H1 (cell line): ENCODE measurements around the gene TNRC6B. TPM values are rescaled to one million over a fixed set of nuclear protein-coding genes. Genes with fewer than 3 reads are reported as not detected.

Experiments used
- CTCF ChIA-PET: fragments of 300-600 bp; sonication (Branson Sonifier 250); formaldehyde crosslinking; loops from one replicate; lab custom pipeline; 2021; ENCODE audit not compliant: partially characterized antibody; lab: Charles Lee
- POLR2A ChIA-PET: fragments of 300-600 bp; sonication (Branson Sonifier 250); formaldehyde crosslinking; loops from one replicate; lab custom pipeline; 2021; ENCODE audit warnings: inconsistent platforms; ENCODE audit not compliant: partially characterized antibody; lab: Charles Lee
- DNase-seq, 2 experiments: peaks; one replicate each; pipeline versions ENCODE4 v3.0.0 to v3.0.0-alpha.2; 2010 to 2022; ENCODE audit warnings: low spot score in 2 of 2, low read depth in 1 of 2, mixed read lengths in 1 of 2
- FAIRE-seq: peaks from 2 replicates; lab custom pipeline; 2011; peaks lifted over from hg19 to GRCh38; lab: Jason Lieb, UNC
- H2AFZ ChIP-seq: 2 replicates; pipeline ENCODE4 v1.8.1; 2012; ENCODE audit warnings: low read length, inconsistent platforms
- H2AK5ac ChIP-seq: 2 replicates; pipeline ENCODE4 v1.6.1; 2013; ENCODE audit warnings: low read depth, low read length
- H2BK120ac ChIP-seq: replicated peaks from 2 replicates; pipeline ENCODE3; 2013; ENCODE audit warnings: low read depth, low read length, inconsistent platforms
- H2BK12ac ChIP-seq: 2 replicates; pipeline ENCODE4 v1.6.1; 2013; ENCODE audit warnings: low read depth, low read length
- H2BK15ac ChIP-seq: 2 replicates; pipeline ENCODE4 v1.6.1; 2013; ENCODE audit warnings: low read length
- H2BK20ac ChIP-seq: 2 replicates; pipeline ENCODE4 v1.6.1; 2013; ENCODE audit warnings: low read length
- H2BK5ac ChIP-seq: 2 replicates; pipeline ENCODE4 v1.6.1; 2013; ENCODE audit warnings: low read depth, low read length
- H3K14ac ChIP-seq: 2 replicates; pipeline ENCODE4 v1.6.1; 2013; ENCODE audit warnings: inconsistent platforms; ENCODE audit not compliant: insufficient read length
- H3K18ac ChIP-seq: 2 replicates; pipeline ENCODE4 v1.6.1; 2013; ENCODE audit warnings: low read length; ENCODE audit errors: extremely low read depth
- H3K23ac ChIP-seq: 2 replicates; pipeline ENCODE4 v1.6.1; 2013; ENCODE audit warnings: inconsistent platforms; ENCODE audit not compliant: insufficient read length
- H3K23me2 ChIP-seq: 2 replicates; pipeline ENCODE4 v1.6.1; 2013; ENCODE audit warnings: low read depth, low read length
- H3K27ac ChIP-seq: 2 replicates; pipeline ENCODE4 v1.6.1; 2011; ENCODE audit warnings: low read depth, low read length, inconsistent platforms
- H3K27me3 ChIP-seq, 4 experiments: replicated peaks in 1 of 4; 1 replicate in 1 of 4; 2 replicates in 3 of 4; pipeline versions ENCODE4 v1.6.1 to v1.8.1; 2011 to 2013; ENCODE audit warnings: low read length in 3 of 4, mild to moderate bottlenecking in 3 of 4, inconsistent platforms in 2 of 4, mixed read lengths in 2 of 4, moderate library complexity in 1 of 4; ENCODE audit not compliant: control insufficient read depth in 3 of 4, insufficient read depth in 3 of 4; ENCODE audit errors: extremely low read depth in 1 of 4
- H3K36me3 ChIP-seq, 4 experiments: 2 replicates each; pipeline versions ENCODE4 v1.6.1 to v1.8.1; 2011 to 2013; ENCODE audit warnings: mild to moderate bottlenecking in 4 of 4, low read length in 3 of 4, moderate library complexity in 2 of 4, control low read depth in 1 of 4, inconsistent platforms in 1 of 4; ENCODE audit not compliant: insufficient read depth in 4 of 4, control insufficient read depth in 2 of 4
- H3K4ac ChIP-seq: replicated peaks from 2 replicates; pipeline ENCODE3; 2013; ENCODE audit warnings: low read length, low read depth, mixed read lengths, inconsistent platforms; ENCODE audit not compliant: insufficient read length
- H3K4me1 ChIP-seq, 4 experiments: replicated peaks in 1 of 4; 1 replicate in 1 of 4; 2 replicates in 3 of 4; pipeline versions ENCODE4 v1.6.1 to v1.8.1; 2011 to 2013; ENCODE audit warnings: low read length in 3 of 4, inconsistent platforms in 2 of 4, mixed read lengths in 1 of 4; ENCODE audit not compliant: insufficient read depth in 4 of 4, control insufficient read depth in 3 of 4
- H3K4me2 ChIP-seq, 2 experiments: 2 replicates each; pipeline versions ENCODE4 v1.6.1 to v1.8.1; 2011 to 2013; ENCODE audit warnings: low read depth in 2 of 2, low read length in 2 of 2, control low read depth in 1 of 2, inconsistent platforms in 1 of 2, mild to moderate bottlenecking in 1 of 2; ENCODE audit not compliant: insufficient read depth in 1 of 2
- H3K4me3 ChIP-seq, 4 experiments: fragments of 200-600, 300-600 bp in 1 of 4; sonication (generic), shearing (Covaris generic), sonication (Bioruptor Twin) in 1 of 4; 2 replicates each; pipeline versions ENCODE4 v1.5.1 to v1.8.1; 2011 to 2016; ENCODE audit warnings: low read length in 4 of 4, low read depth in 3 of 4, control low read depth in 2 of 4, inconsistent platforms in 2 of 4, mild to moderate bottlenecking in 2 of 4, mixed read lengths in 1 of 4, moderate library complexity in 1 of 4; ENCODE audit not compliant: insufficient read depth in 2 of 4; ENCODE audit errors: extremely low read depth in 1 of 4
- H3K56ac ChIP-seq: replicated peaks from 2 replicates; pipeline ENCODE3; 2013; ENCODE audit warnings: low read depth, mild to moderate bottlenecking, mixed read lengths, low read length, inconsistent platforms; ENCODE audit not compliant: insufficient read length
- H3K79me1 ChIP-seq: 2 replicates; pipeline ENCODE4 v1.6.1; 2013; ENCODE audit warnings: low read depth, low read length, control low read depth
- H3K79me2 ChIP-seq, 2 experiments: 2 replicates each; pipeline versions ENCODE4 v1.6.1 to v1.8.1; 2012 to 2013; ENCODE audit warnings: low read length in 2 of 2, mild to moderate bottlenecking in 2 of 2, inconsistent platforms in 1 of 2; ENCODE audit not compliant: insufficient read depth in 2 of 2, control insufficient read depth in 1 of 2
- H3K9ac ChIP-seq, 4 experiments: replicated peaks in 1 of 4; 1 replicate in 1 of 4; 2 replicates in 3 of 4; pipeline versions ENCODE4 v1.6.1 to v1.8.1; 2011 to 2013; ENCODE audit warnings: low read depth in 3 of 4, low read length in 3 of 4, control low read depth in 2 of 4, mild to moderate bottlenecking in 2 of 4, moderate library complexity in 2 of 4, inconsistent platforms in 1 of 4; ENCODE audit errors: extremely low read depth in 1 of 4
- H3K9me3 ChIP-seq, 2 experiments: 2 replicates each; pipeline versions ENCODE4 v1.6.1 to v1.8.1; 2012 to 2013; ENCODE audit warnings: mild to moderate bottlenecking in 2 of 2, moderate library complexity in 2 of 2, control low read depth in 1 of 2, inconsistent platforms in 1 of 2, low read depth in 1 of 2, low read length in 1 of 2, mixed read lengths in 1 of 2; ENCODE audit not compliant: insufficient read depth in 2 of 2
- H4K20me1 ChIP-seq, 2 experiments: replicated peaks in 1 of 2; 2 replicates each; pipeline versions ENCODE3 to v1.8.1; 2011 to 2013; ENCODE audit warnings: inconsistent platforms in 2 of 2, low read length in 2 of 2, mild to moderate bottlenecking in 1 of 2; ENCODE audit not compliant: insufficient read depth in 2 of 2, control insufficient read depth in 1 of 2
- H4K5ac ChIP-seq: 2 replicates; pipeline ENCODE4 v1.6.1; 2013; ENCODE audit warnings: low read length, low read depth, mixed read lengths, inconsistent platforms; ENCODE audit not compliant: insufficient read length
- H4K8ac ChIP-seq: 2 replicates; pipeline ENCODE4 v1.8.0; 2013; ENCODE audit warnings: mild to moderate bottlenecking, moderate library complexity, low read length, inconsistent platforms; ENCODE audit not compliant: insufficient read depth; ENCODE audit errors: extremely low read depth
- H4K91ac ChIP-seq: replicated peaks from 2 replicates; pipeline ENCODE3; 2013; ENCODE audit warnings: low read length, mixed read lengths, inconsistent platforms; ENCODE audit not compliant: insufficient read length
- ATF3 ChIP-seq: IDR thresholded peaks from 2 replicates; pipeline ENCODE4 v1.6.1; 2011; ENCODE audit warnings: low read depth, mild to moderate bottlenecking, low read length; ENCODE audit not compliant: insufficient read depth
- BCL11A ChIP-seq, 2 experiments: IDR thresholded peaks; one replicate each; pipeline ENCODE4 v1.6.1; 2011; ENCODE audit warnings: low read depth in 2 of 2, low read length in 2 of 2, mild to moderate bottlenecking in 2 of 2
- CHD2 ChIP-seq: IDR thresholded peaks from 2 replicates; pipeline ENCODE4 v1.6.1; 2012; ENCODE audit warnings: low read length, improper control_type of control experiment
- KDM4A ChIP-seq: IDR thresholded peaks from one replicate; pipeline ENCODE4 v1.7.1; 2012; ENCODE audit warnings: low read depth, mild to moderate bottlenecking, moderate library complexity, low read length, inconsistent platforms; ENCODE audit not compliant: severe bottlenecking
- ZNF274 ChIP-seq: IDR thresholded peaks from 2 replicates; pipeline ENCODE4 v1.7.0; 2012; ENCODE audit warnings: low read length, borderline replicate concordance; ENCODE audit errors: extremely low read depth
- WGBS, 2 experiments: shearing (Covaris generic) in 1 of 2; methylation state at CpG; one replicate each; pipeline versions ENCODE4 v1.1.6 to v1.1.7; 2013 to 2015; ENCODE audit warnings: low lambda C conversion rate in 2 of 2, mixed read lengths in 2 of 2, inconsistent platforms in 1 of 2, low coverage in 1 of 2, missing lambda C conversion rate in 1 of 2; ENCODE audit not compliant: insufficient replicate concordance in 2 of 2, insufficient coverage in 1 of 2, insufficient read length in 1 of 2; ENCODE audit errors: extremely low coverage in 1 of 2, missing lambda C conversion rate in 1 of 2; 5-methylcytosine and 5-hydroxymethylcytosine counted together
- polyA plus RNA-seq, 7 experiments: library from polyadenylated mRNA; depleted of rRNA in 3 of 7; stranded (reverse) in 5 of 7; unstranded in 2 of 7; fragments of >200 nt in 5 of 7; fragments of 200-250 nt in 2 of 7; gene quantifications; 1 replicate in 5 of 7; 2 replicates in 1 of 7; 4 replicates in 1 of 7; pipeline versions ENCODE4 v1.2.1 to v1.2.3, GENCODE V29; 2011 to 2013; ENCODE audit warnings: missing spikeins in 2 of 7, mixed read lengths in 2 of 7
- total RNA-seq: library from RNA; stranded (reverse); fragmentation: NEBNext Ultra II Directional; extraction: Animal tissue kit (Norgen Biotek cat#: 25700); gene quantifications from 2 replicates; pipeline ENCODE4 v1.2.1, GENCODE V29; 2021

TNRC6B gene
- total and polyA plus RNA-seq, 2 of the 8 experiments (the other 6 are each of a cell fraction or from before 2014, with no cell fraction given), result 12.5 to 48.9 TPM

- H3K4ac ChIP-seq, result no peak overlapping the region
- no peaks in the 10 kb centered on the region for H3K9me3 ChIP-seq
- H2BK5ac ChIP-seq, result peak overlapping the region; percentile 68; the same call in 1 of the 2 replicates
- H2AK5ac ChIP-seq, result no peak overlapping the region
- H3K36me3 ChIP-seq, result peaks cover 7 to 19% (median 16%) of the 10 kb centered on the region in 4 experiments; a peak in 7 of 8 replicates
- peak overlapping the region; percentile 89 to 98 for H3K4me2 ChIP-seq
- FAIRE-seq, result no peak
- DNase-seq, result peak in 1 of 2 experiments; percentile 55
- WGBS, 2 experiments, result 7% methylated on average over 20 of the region's 20 CpGs; no CpG with 5 or more reads in 1 of the 2 experiments
- H3K56ac ChIP-seq, result peak overlapping the region; percentile 32
- ChIA-PET POLR2A (interaction anchor here (0.8 to 3.7 kb wide), 10 partner anchors 9 to 511 kb away, joined by 3 to 21 read pairs (median 5); partner anchors contain the start of genes SGSM3, ST13, TNRC6B and XPNPEP3), CTCF (interaction anchor here (0.9 to 1.0 kb wide), 2 partner anchors 28 to 812 kb away, joined by 3 read pairs; no protein-coding TSS in a partner anchor)
- H3K4me1 ChIP-seq, result peaks cover 0 to 6% (median 0%) of the 10 kb centered on the region in 4 experiments; a peak in 3 of 7 replicates
- no peak overlapping the region for H3K23ac ChIP-seq
- H3K27ac ChIP-seq, result 0 out of 2 replicates have a peak overlapping the region, but pooled peaks have one; percentile 28
- H3K4me3 ChIP-seq, result peak overlapping the region; percentile 80 to 99 (median 90)
- no peak overlapping the region for H2BK15ac ChIP-seq
- H4K91ac ChIP-seq, result no peak overlapping the region
- H4K8ac ChIP-seq, result peak overlapping the region; percentile 57; the same call in 1 of the 2 replicates
- peaks cover 13% of the 10 kb centered on the region for H3K23me2 ChIP-seq
- no peak overlapping the region for H2BK120ac ChIP-seq
- no peak for TF ChIP-seq BCL11A (IDR thresholded peaks at IDR 0.05; ENCODE audit: low read depth in 2 of 2, low read length in 2 of 2)
- peak; percentile 47 for TF ChIP-seq KDM4A
- TF ChIP-seq ATF3, result no peak
- no peak for TF ChIP-seq CHD2
- TF ChIP-seq ZNF274, result no peak
- H3K79me1 ChIP-seq, result peaks cover 3% of the 10 kb centered on the region
- H4K5ac ChIP-seq, result peak overlapping the region; percentile 53
- H2BK20ac ChIP-seq, result no peak overlapping the region
- no peak overlapping the region for H3K14ac ChIP-seq
- no peak overlapping the region for H2BK12ac ChIP-seq
- no peaks in the 10 kb centered on the region for H3K27me3 ChIP-seq
- peak overlapping the region; percentile 73; the same call in 1 of the 2 replicates for H3K18ac ChIP-seq
- H2AFZ ChIP-seq, result no peak overlapping the region; the same call in 1 of the 2 replicates
- peak overlapping the region in 3 of 4 experiments; percentile 54 to 87 (median 61); a peak in 6 of 7 replicates for H3K9ac ChIP-seq
- peaks cover 7 to 34% of the 10 kb centered on the region in 2 experiments for H3K79me2 ChIP-seq
- peaks cover 0 to 6% of the 10 kb centered on the region in 2 experiments for H4K20me1 ChIP-seq
Measured at GRCh38 chr22:40345815-40346184, 168.1 kb downstream of the TNRC6B start.
